ENCODE measurements around the gene POU2AF3.

- TF ChIP-seq ZNF274 (IDR thresholded peaks at IDR 0.05; ENCODE audit: low read depth, low read length) (no peak), YY1 (IDR thresholded peaks at IDR 0.05; ENCODE audit: insufficient read depth, insufficient read length) (no peak), SUZ12 (IDR thresholded peaks at IDR 0.05; ENCODE audit: extremely low read depth, insufficient read depth, insufficient read length) (no peak)
Measured at GRCh38 chr11:111300569-111300968, 2.2 kb downstream of the POU2AF3 start.
